ENCODE results near the gene CETN2.
"Not testable (repeated sequence)": the region's sequence is repeated elsewhere in the genome, so short reads cannot be mapped to it uniquely, and the experiment has no call there.

CETN2 gene

DNA sequence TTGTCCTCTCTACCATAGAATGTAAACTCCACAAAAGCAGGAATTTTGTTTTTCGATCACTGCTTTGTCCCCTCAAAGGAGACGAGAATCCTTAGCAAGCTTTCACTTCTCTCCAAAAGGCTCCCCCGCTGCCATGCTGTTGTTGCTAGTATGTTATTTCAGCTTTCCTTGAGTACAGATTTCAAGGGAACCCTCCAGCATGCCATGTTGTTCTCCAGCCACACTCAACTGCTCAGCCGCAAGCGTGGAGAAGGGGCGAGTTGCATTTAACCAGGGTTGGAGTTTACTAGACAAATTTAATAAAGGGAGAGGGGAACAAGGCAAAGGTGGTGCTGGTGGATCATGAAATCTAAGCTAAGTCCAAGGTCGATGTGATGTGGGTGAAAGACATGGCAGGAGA is 23.4 kb upstream of the CETN2 start:
- Histone ChIP-seq H3K27me3 (ENCODE audit: control insufficient read depth, insufficient read depth, low read length) (no peaks in the 10 kb centered on the region), H3K36me3 (ENCODE audit: control insufficient read depth, insufficient read depth, low read length) (no peaks in the 10 kb centered on the region), H3K9me3 (ENCODE audit: control insufficient read depth, low read length) (no peaks in the 10 kb centered on the region), H3K4me3 (ENCODE audit: low read length) (no peak overlapping the region), H3K4me1 (ENCODE audit: control insufficient read depth, insufficient read depth, low read length) (no peaks in the 10 kb centered on the region), H3K9ac (ENCODE audit: low read length) (no peak overlapping the region)

DNA sequence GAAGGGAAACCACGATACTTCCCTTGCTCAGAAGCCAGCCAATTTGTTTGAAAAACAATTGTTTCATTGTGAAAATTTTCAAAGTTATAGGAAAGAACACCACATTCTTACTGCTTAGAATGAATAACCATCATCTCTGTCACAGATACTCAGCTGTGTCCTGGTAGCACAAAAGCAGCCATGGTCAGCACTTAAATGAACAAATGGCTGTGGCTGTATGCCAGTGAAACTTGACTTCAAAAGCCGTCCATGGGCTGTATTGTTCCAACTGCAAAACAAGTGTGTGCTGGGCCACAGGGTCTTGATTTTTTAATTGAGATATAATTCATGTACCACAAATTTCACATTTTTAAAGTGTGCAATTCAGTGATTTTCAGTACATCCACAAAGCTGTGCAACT is 19.9 kb upstream of the CETN2 start:
- Histone ChIP-seq H3K4me3 (ENCODE audit: low read length) (no peak overlapping the region), H3K4me1 (ENCODE audit: control insufficient read depth, insufficient read depth, low read length) (no peaks in the 10 kb centered on the region), H3K36me3 (ENCODE audit: control insufficient read depth, insufficient read depth, low read length) (no peaks in the 10 kb centered on the region), H3K9ac (ENCODE audit: low read length) (no peak overlapping the region), H3K27me3 (ENCODE audit: control insufficient read depth, insufficient read depth, low read length) (no peaks in the 10 kb centered on the region), H3K9me3 (ENCODE audit: control insufficient read depth, low read length) (no peaks in the 10 kb centered on the region)

GRCh38 chrX:152847281-152847680 is 16.7 kb upstream of the CETN2 start:
- Histone ChIP-seq H3K9ac (ENCODE audit: low read length) (no peak overlapping the region), H3K36me3 (ENCODE audit: control insufficient read depth, insufficient read depth, low read length) (no peaks in the 10 kb centered on the region), H3K9me3 (ENCODE audit: control insufficient read depth, low read length) (no peaks in the 10 kb centered on the region), H3K4me1 (ENCODE audit: control insufficient read depth, insufficient read depth, low read length) (no peaks in the 10 kb centered on the region), H3K27me3 (ENCODE audit: control insufficient read depth, insufficient read depth, low read length) (no peaks in the 10 kb centered on the region), H3K4me3 (ENCODE audit: low read length) (no peak overlapping the region)

- Histone ChIP-seq H3K27me3 (ENCODE audit: control insufficient read depth, insufficient read depth, low read length) (no peaks in the 10 kb centered on the region), H3K4me1 (ENCODE audit: control insufficient read depth, insufficient read depth, low read length) (no peaks in the 10 kb centered on the region), H3K4me3 (ENCODE audit: low read length) (no peak overlapping the region), H3K9ac (ENCODE audit: low read length) (no peak overlapping the region), H3K9me3 (ENCODE audit: control insufficient read depth, low read length) (no peaks in the 10 kb centered on the region), H3K36me3 (ENCODE audit: control insufficient read depth, insufficient read depth, low read length) (no peaks in the 10 kb centered on the region)
These were observed 15.2 kb upstream of the CETN2 start for GRCh38 chrX:152845618-152846240.

- Histone ChIP-seq H3K9ac (ENCODE audit: low read length) (no peak overlapping the region), H3K4me1 (ENCODE audit: control insufficient read depth, insufficient read depth, low read length) (no peaks in the 10 kb centered on the region), H3K36me3 (ENCODE audit: control insufficient read depth, insufficient read depth, low read length) (no peaks in the 10 kb centered on the region), H3K9me3 (ENCODE audit: control insufficient read depth, low read length) (no peaks in the 10 kb centered on the region), H3K27me3 (ENCODE audit: control insufficient read depth, insufficient read depth, low read length) (no peaks in the 10 kb centered on the region), H3K4me3 (ENCODE audit: low read length) (no peak overlapping the region)
These were observed 13.7 kb upstream of the CETN2 start for GRCh38 chrX:152844256-152844655.

DNA sequence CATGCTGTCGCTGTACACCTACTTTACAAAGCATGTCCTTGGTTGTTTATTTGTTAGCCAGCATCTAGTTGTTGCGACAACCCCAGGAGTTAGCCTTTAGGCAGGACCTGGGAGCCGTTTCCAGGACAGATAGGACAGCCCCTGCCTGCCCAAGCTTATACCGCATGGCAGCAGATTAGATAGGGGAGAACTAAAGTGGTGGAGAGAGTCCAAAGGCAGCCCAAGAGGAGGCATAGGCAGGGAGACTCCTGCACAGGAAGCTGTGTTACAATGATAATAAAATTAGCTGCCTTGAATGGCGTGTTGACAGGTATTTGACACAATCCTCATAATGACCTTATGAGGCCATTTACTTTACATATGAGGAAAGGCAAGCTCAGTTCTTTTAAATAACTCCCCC is 13.3 kb upstream of the CETN2 start:
- Histone ChIP-seq H3K4me1 (ENCODE audit: control insufficient read depth, insufficient read depth, low read length) (no peaks in the 10 kb centered on the region), H3K9ac (ENCODE audit: low read length) (no peak overlapping the region), H3K4me3 (ENCODE audit: low read length) (no peak overlapping the region), H3K27me3 (ENCODE audit: control insufficient read depth, insufficient read depth, low read length) (no peaks in the 10 kb centered on the region), H3K9me3 (ENCODE audit: control insufficient read depth, low read length) (no peaks in the 10 kb centered on the region), H3K36me3 (ENCODE audit: control insufficient read depth, insufficient read depth, low read length) (no peaks in the 10 kb centered on the region)

- no peak overlapping the region for H3K9ac ChIP-seq (ENCODE audit: low read length)
- H3K4me3 ChIP-seq (ENCODE audit: low read length), result no peak overlapping the region
- H3K4me1 ChIP-seq (ENCODE audit: control insufficient read depth, insufficient read depth, low read length), result no peaks in the 10 kb centered on the region
- no peaks in the 10 kb centered on the region for H3K9me3 ChIP-seq (ENCODE audit: control insufficient read depth, low read length)
- H3K27me3 ChIP-seq (ENCODE audit: control insufficient read depth, insufficient read depth, low read length), result no peaks in the 10 kb centered on the region
- no peaks in the 10 kb centered on the region for H3K36me3 ChIP-seq (ENCODE audit: control insufficient read depth, insufficient read depth, low read length)
These were observed 12.3 kb upstream of the CETN2 start for GRCh38 chrX:152842772-152843338.

- H3K4me3 ChIP-seq (ENCODE audit: low read length); H3K9ac ChIP-seq (ENCODE audit: low read length); H3K27me3 ChIP-seq (ENCODE audit: control insufficient read depth, insufficient read depth, low read length); H3K36me3 ChIP-seq (ENCODE audit: control insufficient read depth, insufficient read depth, low read length); H3K4me1 ChIP-seq (ENCODE audit: control insufficient read depth, insufficient read depth, low read length); H3K9me3 ChIP-seq (ENCODE audit: control insufficient read depth, low read length): not testable (repeated sequence)
These were observed 4.9 kb upstream of the CETN2 start for GRCh38 chrX:152835470-152835869.

GRCh38 chrX:152833378-152833777 is 2.8 kb upstream of the CETN2 start:
- Histone ChIP-seq H3K9ac (ENCODE audit: low read length) (no peak overlapping the region), H3K4me3 (ENCODE audit: low read length) (no peak overlapping the region), H3K27me3 (ENCODE audit: control insufficient read depth, insufficient read depth, low read length) (no peaks in the 10 kb centered on the region)

DNA sequence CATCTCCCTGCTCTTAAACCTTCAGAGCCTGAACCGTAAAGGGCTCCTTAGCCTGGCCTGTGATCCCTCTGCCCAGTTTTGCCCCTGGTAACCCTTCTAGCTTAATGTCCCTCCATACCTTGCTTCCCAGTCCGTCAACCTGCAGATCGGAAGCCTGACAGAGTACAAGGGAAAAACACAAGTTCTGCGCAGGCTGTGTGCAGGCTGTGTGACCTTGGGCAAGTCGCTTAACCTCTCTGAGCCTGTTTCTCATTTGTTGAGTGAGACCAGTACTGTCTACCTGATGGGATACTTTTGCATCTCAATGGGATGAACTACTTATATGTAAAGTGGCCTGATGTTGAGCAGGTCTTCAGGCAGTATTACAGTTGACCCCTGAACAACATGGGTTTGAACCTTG is 2.0 kb upstream of the CETN2 start:
- Histone ChIP-seq H3K4me3 (ENCODE audit: low read length) (no peak overlapping the region), H3K27me3 (ENCODE audit: control insufficient read depth, insufficient read depth, low read length) (no peaks in the 10 kb centered on the region), H3K9ac (ENCODE audit: low read length) (no peak overlapping the region)

More at GRCh38 chrX:152833378-152833777, 2.8 kb upstream of the CETN2 start:
- H3K9me3 ChIP-seq (ENCODE audit: control insufficient read depth, low read length), result no peaks in the 10 kb centered on the region
- H3K4me1 ChIP-seq (ENCODE audit: control insufficient read depth, insufficient read depth, low read length), result peaks cover 5% of the 10 kb centered on the region
- H3K36me3 ChIP-seq (ENCODE audit: control insufficient read depth, insufficient read depth, low read length), result no peaks in the 10 kb centered on the region

GRCh38 chrX:152831391-152831790 is 834 bp upstream of the CETN2 start:
- Histone ChIP-seq H3K9me3 (ENCODE audit: control insufficient read depth, low read length) (no peaks in the 10 kb centered on the region), H3K4me1 (ENCODE audit: control insufficient read depth, insufficient read depth, low read length) (peaks cover 5% of the 10 kb centered on the region), H3K4me3 (ENCODE audit: low read length) (peak overlapping the region; percentile 36), H3K27me3 (ENCODE audit: control insufficient read depth, insufficient read depth, low read length) (no peaks in the 10 kb centered on the region), H3K9ac (ENCODE audit: low read length) (peak overlapping the region; percentile 82), H3K36me3 (ENCODE audit: control insufficient read depth, insufficient read depth, low read length) (no peaks in the 10 kb centered on the region)

More for the DNA sequence above, 2.0 kb upstream of the CETN2 start:
- Histone ChIP-seq H3K36me3 (ENCODE audit: control insufficient read depth, insufficient read depth, low read length) (no peaks in the 10 kb centered on the region), H3K4me1 (ENCODE audit: control insufficient read depth, insufficient read depth, low read length) (peaks cover 5% of the 10 kb centered on the region), H3K9me3 (ENCODE audit: control insufficient read depth, low read length) (no peaks in the 10 kb centered on the region)

- Histone ChIP-seq H3K27me3 (ENCODE audit: control insufficient read depth, insufficient read depth, low read length) (no peaks in the 10 kb centered on the region), H3K9me3 (ENCODE audit: control insufficient read depth, low read length) (no peaks in the 10 kb centered on the region), H3K9ac (ENCODE audit: low read length) (no peak overlapping the region), H3K36me3 (ENCODE audit: control insufficient read depth, insufficient read depth, low read length) (no peaks in the 10 kb centered on the region), H3K4me3 (ENCODE audit: low read length) (no peak overlapping the region), H3K4me1 (ENCODE audit: control insufficient read depth, insufficient read depth, low read length) (no peaks in the 10 kb centered on the region)
These were observed 5.6 kb downstream of the CETN2 start for GRCh38 chrX:152824841-152825374.
